Measurements from ENCODE around the gene STAB2. TPM values are rescaled to one million over a fixed set of nuclear protein-coding genes. Genes with fewer than 3 reads are reported as not detected.

STAB2 gene
- total RNA-seq, 1 experiment from 2014 or later, result not detected

GRCh38 chr12:103599274-103599673 lies 12.2 kb downstream of the STAB2 start:
- no TSS peak for BruUV-seq (replicated peaks)
- Histone ChIP-seq H3K36me3 (ENCODE audit: control insufficient read depth in 1 of 2, insufficient read depth in 2 of 2, low read length in 2 of 2) (no peaks in the 10 kb centered on the region), H3K27ac (ENCODE audit: low read depth, low read length) (no peak overlapping the region), H3K9ac (ENCODE audit: low read length) (no peak overlapping the region), H2AFZ (ENCODE audit: low read depth, low read length, poor library complexity, severe bottlenecking) (no peak overlapping the region), H3K79me2 (ENCODE audit: insufficient read depth, low read length) (no peaks in the 10 kb centered on the region), H3K27me3 (ENCODE audit: insufficient read depth, low read length) (no peaks in the 10 kb centered on the region), H3K9me3 (ENCODE audit: control insufficient read depth in 1 of 2, insufficient read depth in 1 of 2, low read depth in 1 of 2, low read length in 2 of 2) (no peaks in the 10 kb centered on the region), H3K4me1 (ENCODE audit: control insufficient read depth in 1 of 2, insufficient read depth in 2 of 2, low read length in 2 of 2) (no peaks in the 10 kb centered on the region), H3K4me3 (replicated peaks in 1 of 2; ENCODE audit: low read depth in 1 of 2, low read length in 2 of 2) (no peak overlapping the region), H3K9me2 (ENCODE audit: insufficient read depth) (no peaks in the 10 kb centered on the region), H3K4me2 (ENCODE audit: low read length) (no peak overlapping the region), H4K20me1 (ENCODE audit: insufficient read depth) (no peaks in the 10 kb centered on the region)
- TF ChIP-seq ZFX (IDR thresholded peaks at IDR 0.05) (no peak), POLR2A (IDR thresholded peaks at IDR 0.05; ENCODE audit: borderline replicate concordance, extremely low read depth, insufficient read depth, insufficient read length) (no peak), EZH2phosphoT487 (IDR thresholded peaks at IDR 0.05; ENCODE audit: borderline replicate concordance) (no peak), CEBPB (IDR thresholded peaks at IDR 0.05; ENCODE audit: low read depth) (no peak), ATF3 (IDR thresholded peaks at IDR 0.05) (no peak), JUND (IDR thresholded peaks at IDR 0.05) (no peak), ZBTB33 (IDR thresholded peaks at IDR 0.05; ENCODE audit: extremely low read depth, insufficient replicate concordance, low read length) (no peak), MAX (IDR thresholded peaks at IDR 0.05) (no peak), EZH2 (IDR thresholded peaks at IDR 0.05) (no peak), RAD21 (IDR thresholded peaks at IDR 0.05; ENCODE audit: low read depth) (no peak), ZNF274 (IDR thresholded peaks at IDR 0.05; ENCODE audit: low read depth, low read length) (no peak), SP1 (IDR thresholded peaks at IDR 0.05; ENCODE audit: low read depth) (no peak)
- intact Hi-C loops (cut with micrococcal nuclease), result no loop called here
- ATAC-seq, result no peak
- ChIA-PET CTCF (interaction anchor here (1.0 to 1.7 kb wide), 2 partner anchors 24 to 33 kb away, joined by 5 to 8 read pairs; no protein-coding TSS in a partner anchor), RAD21 (ENCODE audit: low non-redundant PET in 1 of 2, low total read pairs in 2 of 2, uncharacterized antibody in 2 of 2, unreplicated experiment in 2 of 2) (no interaction called here), POLR2A (no interaction called here)
- DNase-seq (ENCODE audit: low read depth, low spot score), result no peak
